Psoas muscle (tissue), 8 donors: ENCODE data around the gene KRTAP4-7. TPM values are rescaled to one million over a fixed set of nuclear protein-coding genes. Genes with fewer than 3 reads are reported as not detected.
"Not testable (repeated sequence)": the region's sequence is repeated elsewhere in the genome, so short reads cannot be mapped to it uniquely, and the experiment has no call there.

Experiments used
- ATAC-seq, 4 donors: fragments of 200-7000 bp; cut with Tn5 transposase; one replicate each; pipeline ENCODE4 v1.9.1; 2020; ENCODE audit warnings: moderate library complexity in 3 of 4, mild to moderate bottlenecking in 2 of 4
- DNase-seq, 2 donors: peaks; one replicate each; pipeline ENCODE4 v3.0.0-alpha.2; 2020
- H3K27ac ChIP-seq: fragments of 200-600 bp; one replicate; pipeline ENCODE4 v1.8.0; 2022
- H3K27me3 ChIP-seq, 3 donors: fragments of 200-600 bp in 1 of 3; one replicate each; pipeline versions ENCODE4 v1.6.1 to v1.8.0; 2013 to 2022; ENCODE audit warnings: low read length in 2 of 3, mild to moderate bottlenecking in 2 of 3, moderate library complexity in 1 of 3; ENCODE audit not compliant: insufficient read depth in 3 of 3
- H3K36me3 ChIP-seq, 2 donors: fragments of 200-600 bp in 1 of 2; one replicate each; pipeline versions ENCODE4 v1.6.1 to v1.8.0; 2013 to 2022; ENCODE audit warnings: low read depth in 1 of 2, mild to moderate bottlenecking in 1 of 2, moderate library complexity in 1 of 2; ENCODE audit not compliant: insufficient read depth in 1 of 2
- H3K4me1 ChIP-seq: fragments of 200-600 bp; one replicate; pipeline ENCODE4 v1.8.0; 2022
- H3K4me3 ChIP-seq: fragments of 200-600 bp; one replicate; pipeline ENCODE4 v1.8.0; 2022; ENCODE audit warnings: mild to moderate bottlenecking
- H3K9me3 ChIP-seq: fragments of 200-600 bp; one replicate; pipeline ENCODE4 v1.8.0; 2022
- WGBS, 3 donors: extraction: QIAGEN DNeasy Blood & Tissue Kit; methylation state at CpG; one replicate each; pipeline versions ENCODE4 v1.1.6 to v1.1.7; 2013; 5-methylcytosine and 5-hydroxymethylcytosine counted together
- intact Hi-C, 2 donors: fragments of 100-400 bp; cut with DNase I; formaldehyde crosslinking; loops; one replicate each; pipeline versions ENCODE4 v1.11.0 to v1.14.2; 2022
- long read RNA-seq, 2 donors: library from polyadenylated mRNA; unstranded; transcript quantifications; one replicate each; pipeline ENCODE4 v2.0.0, GENCODE V29; 2021
- polyA plus RNA-seq, 3 donors: library from polyadenylated mRNA; stranded (reverse); fragments of 200-250 nt; gene quantifications; one replicate each; pipeline ENCODE4 v1.2.3, GENCODE V29; 2013
- total RNA-seq, 4 donors: library from RNA; stranded (reverse); fragmentation: NEBNext Ultra II Directional in 2 of 4; extraction: Animal tissue kit (Norgen Biotek cat#: 25700) in 2 of 4; gene quantifications; one replicate each; pipeline versions ENCODE4 v1.2.1 to v1.2.4, GENCODE V29; 2021 to 2023
- TF ChIP-seq, protein P1 (sequence below): fragments of 200-600 bp; IDR thresholded peaks from one replicate; pipeline ENCODE4 v1.8.0; 2022; ENCODE audit warnings: antibody characterized with exemption
- donor health status: healthy with polysubstance abuse.
- donor health status: DM: no; HTN: no; CAD: no; lungs with moderate emphysema.
- donor health status: Bipolar disorder and iron deficiency.
- donor health status: healthy.
- donor health status: DM: yes; HTN: yes; CAD: no.
- donor health status: DM: no; HTN: no; CAD: no.
- donor health status: DM: no; HTN: no; CAD: no.
- donor health status: DM: yes; HTN: yes; CAD: no.

KRTAP4-7 gene
- not detected for total RNA-seq
- polyA plus RNA-seq, result not detected
- long read RNA-seq, donor 1, result 0 reads
- long read RNA-seq, donor 2, result 0 reads

DNA sequence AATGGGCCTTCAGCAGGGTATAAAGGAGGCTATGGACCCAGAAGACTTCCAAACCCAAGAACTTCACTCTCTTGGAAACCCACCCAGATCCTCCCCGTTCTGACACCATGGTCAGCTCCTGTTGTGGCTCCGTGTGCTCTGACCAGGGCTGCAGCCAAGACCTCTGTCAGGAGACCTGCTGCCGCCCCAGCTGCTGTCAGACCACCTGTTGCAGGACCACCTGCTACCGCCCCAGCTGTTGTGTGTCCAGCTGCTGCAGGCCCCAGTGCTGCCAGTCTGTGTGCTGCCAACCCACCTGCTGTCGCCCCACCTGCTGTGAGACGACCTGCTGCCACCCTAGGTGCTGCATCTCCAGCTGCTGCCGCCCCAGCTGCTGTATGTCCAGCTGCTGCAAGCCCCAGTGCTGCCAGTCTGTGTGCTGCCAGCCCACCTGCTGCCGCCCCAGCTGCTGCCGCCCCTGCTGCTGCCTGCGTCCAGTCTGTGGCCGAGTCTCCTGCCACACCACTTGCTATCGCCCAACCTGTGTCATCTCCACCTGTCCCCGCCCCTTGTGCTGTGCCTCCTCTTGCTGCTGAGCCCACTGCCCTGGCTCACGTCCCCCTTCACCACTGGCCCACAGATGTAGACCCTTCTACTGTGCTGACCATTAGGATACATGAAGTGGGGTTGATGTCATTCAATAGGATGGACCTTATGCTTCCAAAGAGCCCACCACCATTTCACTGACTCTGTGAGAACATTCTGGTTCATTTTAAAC lies at the start of gene KRTAP4-7:
KRTAP4-7 (plus strand) TSS at position 51 of the 757 bp plus-strand sequence; CDS start at position 108, 57 bp downstream.
- H3K9me3 ChIP-seq, ATAC-seq, H3K4me3 ChIP-seq, H3K36me3 ChIP-seq, intact Hi-C loops, H3K27ac ChIP-seq, H3K27me3 ChIP-seq, H3K4me1 ChIP-seq, DNase-seq: not testable (repeated sequence)
- WGBS, 3 donors, result 70 to 79% (median 71%) methylated on average over 5 to 14 of the region's 14 CpGs

DNA sequence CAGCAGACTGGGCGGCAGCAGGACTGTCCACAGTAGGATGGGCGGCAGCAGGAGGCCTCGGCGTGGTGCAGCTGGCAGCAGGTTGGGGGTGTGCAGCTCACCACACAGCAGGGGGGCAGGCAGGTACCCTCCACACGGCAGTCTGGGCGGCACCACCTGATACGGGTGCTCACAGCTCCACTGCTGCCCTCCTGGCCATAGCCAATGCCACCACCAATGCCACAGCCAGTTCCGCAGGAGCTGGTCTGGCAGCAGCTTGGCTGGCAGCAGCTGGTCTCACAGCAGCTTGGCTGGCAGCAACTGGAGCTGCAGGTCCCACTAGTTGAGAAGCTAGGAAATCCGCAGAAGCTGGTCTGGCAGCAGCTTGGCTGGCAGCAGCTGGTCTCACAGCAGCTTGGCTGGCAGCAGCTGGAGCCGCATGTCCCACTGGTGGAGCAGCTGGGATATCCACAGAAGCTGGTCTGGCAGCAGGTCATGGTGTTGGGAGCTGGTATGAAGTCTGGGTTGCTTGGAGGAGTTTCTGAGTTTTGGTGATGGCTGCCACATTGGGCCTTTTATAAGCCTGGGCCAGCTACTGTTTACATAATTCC lies 49.5 kb upstream of the KRTAP4-7 start, which contains the start of gene KRTAP1-3:
KRTAP1-3 (minus strand) TSS at position 529 of the 590 bp plus-strand sequence; CDS start at position 476, 53 bp downstream.
- DNase-seq, result not testable (repeated sequence)

DNA sequence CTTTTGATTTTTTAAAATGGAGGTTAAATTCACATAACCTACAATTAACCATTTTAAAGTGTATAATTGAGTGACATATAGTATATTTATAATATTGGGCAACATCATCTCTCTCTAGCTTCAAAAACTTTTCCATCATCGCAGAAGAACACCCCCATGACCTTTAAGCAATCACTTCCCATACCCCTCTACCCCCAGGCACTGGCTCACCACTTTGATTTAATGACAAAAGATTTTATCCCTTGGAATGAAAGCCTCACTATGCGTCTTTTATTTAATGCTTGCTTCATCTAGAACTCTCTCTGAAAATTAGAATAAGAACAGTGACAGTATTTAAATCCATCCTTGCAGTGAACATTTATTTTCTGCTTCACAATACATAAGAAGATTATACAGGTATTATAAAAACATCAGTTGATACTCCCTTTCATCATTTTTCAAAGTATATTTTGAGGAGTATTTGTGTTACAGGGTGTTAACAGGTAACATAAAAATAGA lies 46.0 kb upstream of the KRTAP4-7 start:
- Histone ChIP-seq H3K9me3 (no peaks in the 10 kb centered on the region), H3K4me1 (no peaks in the 10 kb centered on the region), H3K36me3 (no peaks in the 10 kb centered on the region), H3K27me3 (peaks cover 0 to 5% (median 2%) of the 10 kb centered on the region in 3 donors), H3K4me3 (no peak overlapping the region), H3K27ac (no peak overlapping the region)
- intact Hi-C loops, result no loop called here
- DNase-seq, result no peak
- ATAC-seq, result no peak
- TF ChIP-seq, protein P1, sequence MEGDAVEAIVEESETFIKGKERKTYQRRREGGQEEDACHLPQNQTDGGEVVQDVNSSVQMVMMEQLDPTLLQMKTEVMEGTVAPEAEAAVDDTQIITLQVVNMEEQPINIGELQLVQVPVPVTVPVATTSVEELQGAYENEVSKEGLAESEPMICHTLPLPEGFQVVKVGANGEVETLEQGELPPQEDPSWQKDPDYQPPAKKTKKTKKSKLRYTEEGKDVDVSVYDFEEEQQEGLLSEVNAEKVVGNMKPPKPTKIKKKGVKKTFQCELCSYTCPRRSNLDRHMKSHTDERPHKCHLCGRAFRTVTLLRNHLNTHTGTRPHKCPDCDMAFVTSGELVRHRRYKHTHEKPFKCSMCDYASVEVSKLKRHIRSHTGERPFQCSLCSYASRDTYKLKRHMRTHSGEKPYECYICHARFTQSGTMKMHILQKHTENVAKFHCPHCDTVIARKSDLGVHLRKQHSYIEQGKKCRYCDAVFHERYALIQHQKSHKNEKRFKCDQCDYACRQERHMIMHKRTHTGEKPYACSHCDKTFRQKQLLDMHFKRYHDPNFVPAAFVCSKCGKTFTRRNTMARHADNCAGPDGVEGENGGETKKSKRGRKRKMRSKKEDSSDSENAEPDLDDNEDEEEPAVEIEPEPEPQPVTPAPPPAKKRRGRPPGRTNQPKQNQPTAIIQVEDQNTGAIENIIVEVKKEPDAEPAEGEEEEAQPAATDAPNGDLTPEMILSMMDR, result no peak
- WGBS, 3 donors, result 78 to 87% (median 84%) methylated on average over 2 of the region's 2 CpGs

More for the DNA sequence above, 49.5 kb upstream of the KRTAP4-7 start, which contains the start of gene KRTAP1-3:
- H3K4me3 ChIP-seq, H3K4me1 ChIP-seq, H3K9me3 ChIP-seq, ATAC-seq, intact Hi-C loops, H3K36me3 ChIP-seq, H3K27ac ChIP-seq: not testable (repeated sequence)
- 47 to 67% (median 55%) methylated on average over 8 to 10 of the region's 10 CpGs for WGBS, 3 donors
- H3K27me3 ChIP-seq, result peaks cover 0 to 14% (median 7%) of the 10 kb centered on the region in 3 donors

DNA sequence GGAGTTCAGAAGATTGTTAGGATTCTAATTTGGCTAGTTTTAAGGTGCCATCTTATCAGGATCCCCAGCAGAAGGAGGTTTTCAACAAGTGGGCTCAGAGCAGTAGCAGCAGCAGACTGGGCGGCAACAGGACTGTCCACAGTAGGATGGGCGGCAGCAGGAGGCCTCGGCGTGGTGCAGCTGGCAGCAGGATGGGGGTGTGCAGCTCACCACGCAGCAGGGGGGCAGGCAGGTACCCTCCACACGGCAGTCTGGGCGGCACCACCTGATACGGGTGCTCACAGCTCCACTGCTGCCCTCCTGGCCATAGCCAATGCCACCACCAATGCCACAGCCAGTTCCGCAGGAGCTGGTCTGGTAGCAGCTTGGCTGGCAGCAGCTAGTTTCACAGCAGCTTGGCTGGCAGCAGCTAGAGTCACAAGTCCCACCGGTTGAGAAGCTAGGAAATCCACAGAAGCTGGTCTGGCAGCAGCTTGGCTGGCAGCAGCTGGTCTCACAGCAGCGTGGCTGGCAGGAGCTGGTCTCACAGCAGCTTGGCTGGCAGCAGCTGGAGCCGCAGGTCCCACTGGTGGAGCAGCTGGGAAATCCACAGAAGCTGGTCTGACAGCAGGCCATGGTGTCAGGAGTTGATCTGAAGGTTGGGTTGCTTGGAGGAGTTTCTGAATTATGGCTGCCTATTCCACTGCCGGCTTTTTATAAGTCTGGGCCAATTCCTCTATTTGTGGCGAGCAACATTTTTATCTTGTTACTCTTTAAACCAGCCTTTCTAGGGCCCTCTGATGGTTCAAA lies 43.0 kb upstream of the KRTAP4-7 start, which contains the start of gene KRTAP1-1:
KRTAP1-1 (minus strand) TSS at position 668 of the 789 bp plus-strand sequence; CDS start at position 615, 53 bp downstream.
- 36 to 55% (median 41%) methylated on average over 11 to 14 of the region's 14 CpGs for WGBS, 3 donors
- DNase-seq, intact Hi-C loops: not testable (repeated sequence)

DNA sequence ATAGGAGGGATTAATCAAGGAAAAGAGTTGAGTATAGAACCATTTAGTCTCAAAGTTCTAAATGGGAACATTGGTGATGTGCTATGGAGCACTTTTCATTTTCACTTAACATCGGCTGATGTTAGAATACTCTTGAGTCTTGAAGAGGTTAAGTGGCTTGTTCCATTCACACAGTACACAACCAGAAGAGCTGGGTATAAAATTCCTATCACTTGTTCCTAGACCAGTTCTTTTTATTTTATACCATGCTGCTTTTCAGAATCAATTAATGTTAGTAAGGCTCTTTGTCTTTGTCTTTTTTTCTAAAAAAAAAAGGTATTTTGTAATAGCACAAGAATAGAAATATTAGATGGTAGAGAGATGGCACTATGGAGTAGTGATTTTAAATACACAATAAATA lies 41.0 kb upstream of the KRTAP4-7 start:
- no peak for ATAC-seq
- no peaks in the 10 kb centered on the region for H3K36me3 ChIP-seq
- no peak overlapping the region for H3K27ac ChIP-seq
- no peaks in the 10 kb centered on the region for H3K4me1 ChIP-seq
- intact Hi-C loops, result no loop called here
- H3K4me3 ChIP-seq, result no peak overlapping the region
- no peak for DNase-seq
- peaks cover 2 to 7% (median 2%) of the 10 kb centered on the region in 3 donors for H3K27me3 ChIP-seq
- TF ChIP-seq, protein P1, result no peak
- WGBS, 3 donors, result 95 to 100% (median 99%) methylated on average over 1 of the region's 1 CpG
- no peaks in the 10 kb centered on the region for H3K9me3 ChIP-seq

More for the DNA sequence above, 43.0 kb upstream of the KRTAP4-7 start, which contains the start of gene KRTAP1-1:
- ATAC-seq, H3K4me1 ChIP-seq, H3K27ac ChIP-seq, H3K4me3 ChIP-seq, H3K27me3 ChIP-seq, H3K36me3 ChIP-seq, H3K9me3 ChIP-seq: not testable (repeated sequence)

DNA sequence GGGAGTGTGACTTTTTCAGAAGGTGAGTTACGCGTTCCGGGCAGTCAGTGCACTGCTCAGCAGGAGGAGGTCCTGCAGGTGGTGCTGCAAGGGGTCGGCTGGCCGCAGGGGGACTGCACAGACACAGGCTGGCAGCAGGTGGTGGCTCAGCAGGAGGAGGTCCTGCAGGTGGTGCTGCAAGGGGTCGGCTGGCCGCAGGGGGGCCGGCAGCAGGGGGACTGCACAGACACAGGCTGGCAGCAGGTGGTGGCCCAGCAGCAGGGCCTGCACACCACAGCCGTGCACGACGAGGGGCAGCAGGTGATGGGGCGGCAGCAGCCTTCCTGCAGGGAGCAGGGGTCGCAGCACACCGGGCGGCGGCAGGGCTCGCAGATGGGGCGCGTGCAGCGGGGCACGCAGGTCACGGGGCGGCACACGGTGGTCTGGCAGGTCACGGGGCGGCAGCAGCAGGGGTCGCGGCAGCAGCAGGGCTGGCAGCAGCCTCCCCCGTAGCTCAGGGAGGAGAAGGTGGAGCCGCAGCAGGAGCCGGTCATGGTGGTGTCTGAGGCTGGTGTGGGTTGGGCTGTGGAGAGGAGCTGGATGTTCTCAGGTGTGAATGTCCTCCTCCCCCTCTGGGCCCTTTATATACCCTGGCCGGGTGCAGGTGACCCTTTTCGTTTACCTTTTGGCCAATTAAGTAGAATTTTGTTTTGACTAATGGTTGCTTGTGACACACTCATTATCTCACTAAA lies 37.0 kb upstream of the KRTAP4-7 start, which contains the start of gene KRTAP2-1:
KRTAP2-1 (minus strand) TSS at position 582 of the 731 bp plus-strand sequence; CDS start at position 533, 49 bp downstream.
- DNase-seq, ATAC-seq, H3K27ac ChIP-seq, H3K36me3 ChIP-seq, H3K4me3 ChIP-seq, H3K9me3 ChIP-seq, H3K27me3 ChIP-seq, H3K4me1 ChIP-seq, intact Hi-C loops: not testable (repeated sequence)
- 42 to 45% (median 44%) methylated on average over 7 to 10 of the region's 33 CpGs for WGBS, 3 donors
